ENCODE data around the gene PROK2.

PROK2 gene

GRCh38 chr3:71791634-71792033 lies 6.7 kb upstream of the PROK2 start:
- H3K4me3 ChIP-seq (ENCODE audit: low read depth, low read length), result no peak overlapping the region
- DNase-seq (ENCODE audit: low read depth), result no peak
- TF ChIP-seq CTCF (IDR thresholded peaks at IDR 0.05; ENCODE audit: control insufficient read depth, extremely low read depth, insufficient read depth), result no peak

- DNase-seq (ENCODE audit: low read depth), result no peak
- no peak overlapping the region for H3K4me3 ChIP-seq (ENCODE audit: low read depth, low read length)
- TF ChIP-seq CTCF (IDR thresholded peaks at IDR 0.05; ENCODE audit: control insufficient read depth, extremely low read depth, insufficient read depth), result no peak
These were observed 5.0 kb upstream of the PROK2 start for GRCh38 chr3:71789922-71790321.

- no peak for DNase-seq (ENCODE audit: low read depth)
- no peak overlapping the region for H3K4me3 ChIP-seq (ENCODE audit: low read depth, low read length)
- TF ChIP-seq CTCF (IDR thresholded peaks at IDR 0.05; ENCODE audit: control insufficient read depth, extremely low read depth, insufficient read depth), result no peak
These were observed 3.0 kb upstream of the PROK2 start for GRCh38 chr3:71787851-71788405.

GRCh38 chr3:71786551-71786950 lies 1.6 kb upstream of the PROK2 start:
- no peak for TF ChIP-seq CTCF (IDR thresholded peaks at IDR 0.05; ENCODE audit: control insufficient read depth, extremely low read depth, insufficient read depth)
- no peak overlapping the region for H3K4me3 ChIP-seq (ENCODE audit: low read depth, low read length)
- DNase-seq (ENCODE audit: low read depth), result no peak

- TF ChIP-seq CTCF (IDR thresholded peaks at IDR 0.05; ENCODE audit: control insufficient read depth, extremely low read depth, insufficient read depth), result no peak
- DNase-seq (ENCODE audit: low read depth), result no peak
- H3K4me3 ChIP-seq (ENCODE audit: low read depth, low read length), result no peak overlapping the region
These were observed 1.2 kb upstream of the PROK2 start for GRCh38 chr3:71786217-71786549.

- H3K4me3 ChIP-seq (ENCODE audit: low read depth, low read length), result no peak overlapping the region
These were observed 726 bp upstream of the PROK2 start for GRCh38 chr3:71785532-71786216.

More at GRCh38 chr3:71785532-71786216, 726 bp upstream of the PROK2 start:
- no peak for DNase-seq (ENCODE audit: low read depth)
- no peak for TF ChIP-seq CTCF (IDR thresholded peaks at IDR 0.05; ENCODE audit: control insufficient read depth, extremely low read depth, insufficient read depth)

Data from LNCaP clone FGC (cell line).